SU-DHL-6 (cell line): Measurements from ENCODE around the gene TNS3.

Experiments used
- EZH2phosphoT487 ChIP-seq: fragments of 200-600 bp; sonication (generic), shearing (Covaris generic); conservative IDR thresholded peaks from 2 replicates; pipeline ENCODE4 v1.6.1; 2018; ENCODE audit warnings: mild to moderate bottlenecking, antibody characterized with exemption, low read length, moderate library complexity, mixed read lengths
- TF ChIP-seq, protein P1 (sequence below): fragments of 200-600 bp; sonication (generic); IDR thresholded peaks from one replicate; pipeline ENCODE4 v1.5.1; 2017; ENCODE audit warnings: antibody characterized with exemption, mild to moderate bottlenecking, low read length, moderate library complexity; ENCODE audit not compliant: insufficient read depth, poor library complexity, severe bottlenecking

DNA sequence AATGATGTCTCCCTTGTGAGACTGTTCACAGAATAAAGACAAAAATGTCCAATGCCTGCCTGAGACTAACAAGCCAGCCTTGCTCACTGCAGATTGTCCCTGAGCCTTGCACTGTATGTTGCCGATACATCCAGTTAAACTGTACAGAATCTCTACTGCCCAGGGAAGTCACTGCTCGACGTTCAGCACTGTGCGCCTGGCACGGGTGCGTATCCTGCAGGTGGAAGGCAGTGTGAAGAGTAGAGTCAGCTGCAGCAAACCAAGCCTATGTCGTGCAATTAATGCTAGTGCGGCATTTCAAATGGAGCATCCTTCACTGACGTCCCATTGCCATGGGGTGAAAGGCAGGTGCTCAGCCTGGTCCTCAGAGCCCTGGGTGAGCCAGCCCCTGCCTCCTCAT, 132.9 kb downstream of the TNS3 start:
- TF ChIP-seq, protein P1, sequence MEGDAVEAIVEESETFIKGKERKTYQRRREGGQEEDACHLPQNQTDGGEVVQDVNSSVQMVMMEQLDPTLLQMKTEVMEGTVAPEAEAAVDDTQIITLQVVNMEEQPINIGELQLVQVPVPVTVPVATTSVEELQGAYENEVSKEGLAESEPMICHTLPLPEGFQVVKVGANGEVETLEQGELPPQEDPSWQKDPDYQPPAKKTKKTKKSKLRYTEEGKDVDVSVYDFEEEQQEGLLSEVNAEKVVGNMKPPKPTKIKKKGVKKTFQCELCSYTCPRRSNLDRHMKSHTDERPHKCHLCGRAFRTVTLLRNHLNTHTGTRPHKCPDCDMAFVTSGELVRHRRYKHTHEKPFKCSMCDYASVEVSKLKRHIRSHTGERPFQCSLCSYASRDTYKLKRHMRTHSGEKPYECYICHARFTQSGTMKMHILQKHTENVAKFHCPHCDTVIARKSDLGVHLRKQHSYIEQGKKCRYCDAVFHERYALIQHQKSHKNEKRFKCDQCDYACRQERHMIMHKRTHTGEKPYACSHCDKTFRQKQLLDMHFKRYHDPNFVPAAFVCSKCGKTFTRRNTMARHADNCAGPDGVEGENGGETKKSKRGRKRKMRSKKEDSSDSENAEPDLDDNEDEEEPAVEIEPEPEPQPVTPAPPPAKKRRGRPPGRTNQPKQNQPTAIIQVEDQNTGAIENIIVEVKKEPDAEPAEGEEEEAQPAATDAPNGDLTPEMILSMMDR = no peak
- no peak for TF ChIP-seq EZH2phosphoT487
